GM19452 (cell line): ENCODE data around the gene CHURC1.

Experiments
- ATAC-seq: cut with Tn5 transposase; IDR thresholded peaks from one replicate; pipeline ENCODE4 v1.9.1; 2021; ENCODE audit not compliant: unreplicated experiment

The CHURC1 gene

DNA sequence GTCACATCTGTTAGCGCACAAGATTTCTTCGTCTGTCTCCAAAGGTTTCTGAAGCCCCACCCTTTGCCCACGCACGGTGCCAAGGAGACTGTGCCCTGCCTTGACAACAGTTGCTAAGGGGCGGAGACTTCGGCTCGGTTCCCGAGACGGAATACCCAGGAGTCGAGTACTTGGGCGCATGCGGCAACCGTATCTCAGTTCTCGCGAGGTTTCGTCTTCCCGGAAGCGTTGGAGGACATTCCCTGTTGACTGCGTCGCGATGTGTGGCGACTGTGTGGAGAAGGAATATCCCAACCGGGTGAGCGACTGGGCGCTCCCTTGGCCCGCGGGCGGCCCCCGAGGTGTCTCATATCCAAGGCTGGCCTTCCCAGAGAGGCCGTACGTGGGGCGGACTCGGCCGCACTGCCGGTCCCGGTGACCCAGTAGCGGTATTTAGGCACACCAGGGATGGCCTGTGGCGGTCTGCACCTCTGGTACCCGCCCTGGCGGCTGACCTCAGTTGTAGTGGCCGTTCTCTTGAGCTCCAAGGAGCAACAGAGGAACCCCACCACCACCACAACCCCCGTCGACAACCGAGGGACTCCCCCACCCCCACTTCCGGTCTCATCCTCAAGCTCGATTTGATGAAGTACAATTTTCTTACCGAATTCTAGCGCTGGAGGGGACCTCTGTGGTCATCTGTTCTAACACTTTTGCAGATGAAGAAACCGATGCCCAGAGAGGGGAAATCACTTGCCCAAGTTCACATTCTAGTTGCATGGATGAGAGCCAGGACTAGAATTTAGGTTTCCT lies at the start of gene CHURC1:
CHURC1 (plus strand) TSS at position 219 of the 792 bp plus-strand sequence; CDS start at position 260, 41 bp downstream.
- peak; percentile 92 for ATAC-seq

DNA sequence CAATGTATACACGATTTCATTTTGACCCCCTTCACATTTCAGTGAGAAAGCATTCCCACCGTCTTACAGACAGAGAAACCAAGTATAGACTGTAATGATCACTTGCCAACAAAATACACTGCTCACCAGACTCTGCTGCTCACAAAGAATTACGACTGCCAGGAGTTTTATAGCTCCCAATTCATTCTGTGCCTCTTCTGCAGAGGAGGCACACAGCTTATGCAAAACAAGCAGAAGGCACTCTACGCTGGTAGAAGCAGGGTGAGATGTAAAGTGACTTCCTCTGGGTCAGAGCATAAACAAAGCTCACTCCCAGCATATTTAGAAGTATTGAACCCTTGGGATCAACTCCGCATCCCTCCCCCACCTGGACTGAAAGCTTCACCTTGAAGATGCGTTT lies 49.1 kb upstream of the CHURC1 start:
- ATAC-seq, result no peak

- ATAC-seq, result no peak
Observed at GRCh38 chr14:64865992-64866391, 48.3 kb upstream of the CHURC1 start.

- ATAC-seq, result no peak
Observed at GRCh38 chr14:64867182-64867581, 47.1 kb upstream of the CHURC1 start.

- no peak for ATAC-seq
Observed at GRCh38 chr14:64868379-64868778, 45.9 kb upstream of the CHURC1 start.

GRCh38 chr14:64868841-64869240 lies 45.4 kb upstream of the CHURC1 start:
- no peak for ATAC-seq

GRCh38 chr14:64870160-64870559 lies 44.1 kb upstream of the CHURC1 start:
- ATAC-seq, result no peak

- no peak for ATAC-seq
Observed at GRCh38 chr14:64871344-64871743, 42.9 kb upstream of the CHURC1 start.

DNA sequence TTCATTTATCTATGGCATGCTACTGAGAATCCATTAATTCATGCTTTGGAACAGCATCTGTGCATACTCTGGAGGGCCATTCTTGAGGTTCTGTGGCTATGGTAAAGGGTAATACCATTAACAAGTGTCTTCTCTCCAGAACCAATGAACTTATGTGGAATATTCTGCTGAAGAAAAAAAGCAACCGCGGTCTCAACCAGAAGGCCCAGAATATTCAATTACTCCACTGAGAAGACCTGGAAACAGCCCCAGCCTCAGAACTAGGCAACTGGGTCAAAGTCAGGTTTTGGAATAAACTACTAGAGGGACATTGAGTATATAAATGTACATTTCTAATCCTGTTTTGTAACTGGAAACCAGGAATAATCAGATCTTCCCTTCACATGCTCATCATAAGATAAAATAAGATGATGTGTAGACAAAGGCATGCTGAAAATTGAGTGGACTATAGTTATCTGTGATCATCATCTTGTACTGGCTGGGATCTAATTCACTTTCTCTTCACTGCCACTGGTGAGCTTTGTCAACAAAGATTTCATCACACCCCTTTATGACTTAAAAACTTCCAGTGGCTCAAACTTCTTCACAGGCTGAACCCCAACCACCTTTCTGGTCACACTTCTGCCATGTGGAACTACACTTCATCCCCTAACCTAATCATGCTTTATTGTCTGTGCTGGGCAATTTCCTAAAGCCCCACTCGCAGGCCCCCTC lies 40.6 kb upstream of the CHURC1 start:
- ATAC-seq, result no peak

- ATAC-seq, result no peak
Observed at GRCh38 chr14:64875350-64875749, 38.9 kb upstream of the CHURC1 start.

DNA sequence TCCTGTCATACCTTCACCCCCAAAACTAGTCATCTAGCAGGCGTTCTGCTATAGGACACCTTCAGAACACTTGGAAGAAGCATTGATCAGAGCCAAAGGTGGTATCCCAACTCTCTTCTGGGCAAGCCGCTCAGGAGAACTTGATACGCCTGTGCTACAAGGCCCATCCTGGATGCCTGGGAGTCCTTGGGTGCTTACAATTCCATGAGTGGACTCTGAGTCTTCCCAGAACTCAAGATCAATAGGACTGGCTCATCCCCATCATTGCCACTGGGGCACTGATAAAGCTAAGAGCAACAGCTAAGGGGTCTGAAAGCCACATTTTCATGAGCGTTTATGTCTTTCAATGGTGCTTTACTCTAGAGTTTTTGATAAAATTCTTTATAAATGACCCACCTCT lies 36.4 kb upstream of the CHURC1 start:
- ATAC-seq, result no peak

DNA sequence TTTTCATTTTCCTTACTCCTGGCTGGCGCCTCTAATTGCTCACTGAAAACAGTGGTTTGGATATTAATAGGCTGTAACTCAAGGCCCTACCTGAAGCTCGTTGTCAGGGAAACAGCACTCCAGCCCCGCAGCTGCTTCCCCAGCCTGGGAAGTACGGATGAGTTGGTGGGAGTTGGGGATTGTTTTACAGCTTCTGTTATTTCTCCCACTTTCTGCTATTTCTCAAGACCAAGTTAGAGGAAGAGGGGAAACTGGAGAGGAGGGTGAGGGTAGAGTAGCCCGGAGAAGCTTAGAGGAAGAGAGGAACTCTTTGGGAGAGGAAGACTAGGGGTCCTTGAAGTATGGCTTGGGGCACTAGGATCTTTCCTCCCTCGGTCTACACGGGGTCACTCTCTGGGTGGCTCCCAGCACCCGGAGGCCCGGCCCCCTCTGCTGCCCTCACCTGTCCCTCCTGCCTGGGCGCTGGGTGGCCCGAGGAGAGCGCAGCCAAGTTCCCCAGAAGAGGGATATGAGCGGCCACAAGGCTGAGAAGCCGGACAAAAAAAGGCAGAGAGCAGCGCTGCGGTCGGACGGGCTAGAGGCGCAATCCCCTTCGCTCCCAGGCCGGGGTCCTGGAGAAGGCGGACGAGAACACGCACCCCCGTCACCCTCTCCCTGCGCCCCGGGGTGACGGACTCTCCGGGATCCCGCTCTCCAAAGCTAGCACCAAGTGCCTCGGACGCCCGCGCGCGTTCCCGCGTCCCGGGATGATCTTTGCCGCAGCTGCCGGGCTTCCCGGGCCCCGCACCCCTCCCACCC lies 35.2 kb upstream of the CHURC1 start:
- ATAC-seq, result no peak

GRCh38 chr14:64879635-64880220 lies 34.5 kb upstream of the CHURC1 start, which contains the start of gene SPTB:
TSS of gene SPTB (minus strand) at chr14:64879907. CDS start at chr14:64823094, 56,813 bp downstream.
- ATAC-seq, result no peak

DNA sequence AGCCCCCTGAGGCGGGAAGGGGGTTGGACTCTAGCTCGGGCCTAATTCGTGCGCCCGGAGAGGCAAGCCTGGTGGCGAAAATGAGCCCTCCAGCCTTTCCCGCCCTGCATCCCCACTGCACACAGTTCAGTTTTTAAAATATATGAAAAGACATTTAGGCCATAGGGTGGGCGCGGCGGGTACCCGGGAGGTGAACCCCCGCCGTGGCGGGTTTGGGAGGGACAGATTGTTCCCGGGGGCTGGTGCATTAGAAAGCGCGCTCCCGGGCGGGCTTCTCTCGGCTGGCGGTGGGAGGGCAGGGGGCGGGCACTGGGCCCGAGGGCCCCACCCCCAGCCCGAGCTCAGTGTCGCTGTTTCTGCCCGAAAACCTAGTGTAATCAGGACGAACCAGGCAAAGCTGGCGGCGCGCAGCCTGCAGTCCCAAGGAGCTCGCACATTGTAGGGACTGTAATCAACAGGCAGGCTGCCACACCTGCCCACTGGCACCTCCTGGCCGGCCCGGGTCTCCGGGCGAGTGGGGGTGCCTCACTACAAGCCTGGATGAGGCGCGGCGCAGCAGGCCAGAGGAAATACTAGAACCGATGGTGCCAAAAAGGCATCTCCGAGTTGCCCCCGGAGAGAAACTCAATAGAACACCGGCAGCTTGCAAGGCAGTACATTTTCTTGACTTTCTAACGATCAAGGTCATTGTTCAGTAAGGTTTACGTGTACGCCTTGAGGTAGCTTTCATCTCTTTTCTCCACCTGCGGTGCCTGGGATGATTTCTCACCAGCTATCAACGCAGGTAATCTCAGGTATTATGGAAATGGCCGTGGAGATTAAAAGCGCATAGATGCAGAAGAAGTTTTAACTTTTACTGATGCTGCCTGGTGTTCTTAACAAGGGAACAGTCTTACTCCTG lies 33.8 kb upstream of the CHURC1 start:
- ATAC-seq, result no peak

GRCh38 chr14:64885559-64885958 lies 28.7 kb upstream of the CHURC1 start:
- no peak for ATAC-seq

DNA sequence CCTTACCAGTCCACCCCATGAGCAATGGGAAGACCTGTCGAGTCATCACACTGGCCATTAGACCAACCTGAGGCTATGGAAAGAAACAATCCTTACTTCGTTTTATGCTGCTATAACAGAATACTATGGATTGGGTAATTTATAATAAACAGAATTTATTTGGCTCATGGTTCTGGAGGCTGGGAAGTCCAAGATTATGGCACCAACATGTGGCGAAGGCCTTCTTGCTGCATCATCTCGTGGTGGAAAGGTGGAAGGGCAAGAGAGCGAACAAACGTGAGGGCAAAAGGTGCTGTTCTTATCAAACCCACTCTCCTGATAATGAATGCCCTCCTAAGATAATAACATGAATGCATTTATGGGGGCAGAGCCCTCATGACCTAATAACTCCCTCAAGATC lies 24.9 kb upstream of the CHURC1 start:
- no peak for ATAC-seq

- no peak for ATAC-seq
Observed at GRCh38 chr14:64891173-64891838, 22.9 kb upstream of the CHURC1 start.

DNA sequence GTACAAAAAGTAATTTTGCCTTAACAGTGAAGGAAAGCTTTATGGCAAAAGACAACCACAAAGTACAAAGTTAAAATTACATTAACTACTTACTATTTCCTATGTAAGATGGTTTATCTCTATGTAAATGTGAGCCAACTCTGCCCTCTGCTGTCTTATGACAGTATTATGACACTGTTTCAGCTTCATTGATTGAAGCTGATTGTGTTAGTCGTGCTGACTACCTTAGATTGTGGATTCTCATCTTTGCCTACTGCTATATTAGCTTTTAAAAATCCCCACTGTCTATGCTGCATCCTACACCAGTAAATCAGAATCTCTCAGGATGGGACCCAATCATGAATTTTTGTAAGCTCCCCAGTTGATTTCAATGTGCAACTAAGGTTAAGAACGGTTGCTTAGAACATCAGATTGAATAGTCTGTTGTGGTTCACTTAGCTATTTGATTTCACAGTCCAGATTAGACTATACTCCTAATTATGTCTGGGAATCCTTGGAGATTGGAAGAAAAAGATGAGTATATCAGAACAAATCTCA lies 22.3 kb upstream of the CHURC1 start:
- no peak for ATAC-seq

DNA sequence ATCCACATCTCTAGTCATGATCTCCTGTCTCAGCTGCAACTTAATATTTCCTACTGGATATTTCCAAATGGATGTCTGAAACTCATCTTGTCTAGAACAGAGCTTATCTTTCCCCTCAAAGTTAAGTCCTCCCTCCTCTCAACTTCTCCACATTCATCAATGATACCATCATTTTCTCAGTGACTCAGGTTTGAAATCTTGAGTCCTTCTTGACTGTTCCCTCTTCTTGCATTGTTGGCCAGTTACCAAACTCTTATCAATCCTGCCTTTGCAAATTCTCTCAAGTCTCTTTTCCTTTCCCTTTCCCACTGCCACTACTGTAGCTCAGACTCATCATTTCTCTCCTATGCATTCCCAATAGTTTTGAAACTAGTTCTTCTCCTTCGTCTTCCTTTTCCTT lies 14.3 kb upstream of the CHURC1 start:
- no peak for ATAC-seq
